SK-N-SH treated with all-trans-retinoic acid at 6 μM for 48 hours (cell line): ENCODE data around the gene MINDY2.

Experiments used
- ATAC-seq: fragments of 200-7000 bp; cut with Tn5 transposase; 3 replicates; pipeline ENCODE4 v1.9.1; 2020; ENCODE audit warnings: mild to moderate bottlenecking, moderate library complexity
- ARNTL ChIP-seq: fragments of 450-650 bp; formaldehyde crosslinking; IDR thresholded peaks from 2 replicates; pipeline ENCODE4 v1.5.0; 2020; ENCODE audit warnings: low read depth, mild to moderate bottlenecking, moderate library complexity, borderline replicate concordance
- BACH2 ChIP-seq: fragments of 250-450 bp; sonication (Bioruptor Pico); IDR thresholded peaks from 2 replicates; pipeline ENCODE4 v1.9.0; 2021; ENCODE audit warnings: mild to moderate bottlenecking, borderline replicate concordance
- GLIS3 ChIP-seq: fragments of 250-450 bp; sonication (Bioruptor Pico); IDR thresholded peaks from 2 replicates; pipeline ENCODE4 v1.5.0; 2020; ENCODE audit warnings: mild to moderate bottlenecking, moderate library complexity
- ISL1 ChIP-seq: fragments of 250-450 bp; sonication (Bioruptor Pico); IDR thresholded peaks from 2 replicates; pipeline ENCODE4 v2.1.2; 2022; ENCODE audit warnings: mild to moderate bottlenecking, moderate library complexity
- PPARA ChIP-seq: fragments of 250-450 bp; sonication (Bioruptor Pico); IDR thresholded peaks from 2 replicates; pipeline ENCODE4 v1.5.0; 2020; ENCODE audit warnings: mild to moderate bottlenecking, borderline replicate concordance
- RARB ChIP-seq: fragments of 250-450 bp; sonication (Bioruptor Pico); IDR thresholded peaks from 2 replicates; pipeline ENCODE4 v1.8.0; 2021; ENCODE audit warnings: mild to moderate bottlenecking, moderate library complexity
- TCF4 ChIP-seq: fragments of 250-450 bp; sonication (Bioruptor Pico); IDR thresholded peaks from 2 replicates; pipeline ENCODE4 v1.8.0; 2021; ENCODE audit warnings: mild to moderate bottlenecking, moderate library complexity, borderline replicate concordance
- TOX ChIP-seq: fragments of 250-450 bp; sonication (Bioruptor Pico); IDR thresholded peaks from 2 replicates; pipeline ENCODE4 v1.8.0; 2021; ENCODE audit warnings: mild to moderate bottlenecking, moderate library complexity, borderline replicate concordance
- ZC3H10 ChIP-seq: fragments of 250-450 bp; sonication (Bioruptor Pico); IDR thresholded peaks from 2 replicates; pipeline ENCODE4 v1.5.1; 2021; ENCODE audit warnings: mild to moderate bottlenecking, moderate library complexity
- ZFP30 ChIP-seq: fragments of 450-650 bp; formaldehyde crosslinking; IDR thresholded peaks from 2 replicates; pipeline ENCODE4 v1.5.0; 2022; ENCODE audit warnings: mild to moderate bottlenecking, moderate library complexity
- ZNF565 ChIP-seq: fragments of 450-650 bp; formaldehyde crosslinking; conservative IDR thresholded peaks from 2 replicates; pipeline ENCODE4 v1.5.0; 2020; ENCODE audit warnings: low read depth, mild to moderate bottlenecking, moderate library complexity
- ZNF70 ChIP-seq: fragments of 450-650 bp; formaldehyde crosslinking; IDR thresholded peaks from 2 replicates; pipeline ENCODE4 v1.5.0; 2020; ENCODE audit warnings: mild to moderate bottlenecking, moderate library complexity
- ZNF8 ChIP-seq: fragments of 450-650 bp; formaldehyde crosslinking; IDR thresholded peaks from 2 replicates; pipeline ENCODE4 v1.5.0; 2020; ENCODE audit warnings: mild to moderate bottlenecking, moderate library complexity
- TF ChIP-seq, protein P1 (sequence below): fragments of 250-450 bp; sonication (Bioruptor Pico); IDR thresholded peaks from 2 replicates; pipeline ENCODE4 v1.8.0; 2021; ENCODE audit warnings: low read depth, mild to moderate bottlenecking, moderate library complexity, borderline replicate concordance
- TF ChIP-seq, protein P2 (sequence below): fragments of 250-450 bp; sonication (Bioruptor Pico); IDR thresholded peaks from 2 replicates; pipeline ENCODE4 v1.8.0; 2020; ENCODE audit warnings: mild to moderate bottlenecking, moderate library complexity, borderline replicate concordance
- TF ChIP-seq, protein P3 (sequence below): fragments of 250-450 bp; sonication (Bioruptor Pico); IDR thresholded peaks from 2 replicates; pipeline ENCODE4 v1.5.1; 2020; ENCODE audit warnings: low read depth, mild to moderate bottlenecking, moderate library complexity
- TF ChIP-seq, protein P4 (sequence below): fragments of 250-450 bp; sonication (Bioruptor Pico); IDR thresholded peaks from 2 replicates; pipeline ENCODE4 v1.5.1; 2021; ENCODE audit warnings: mild to moderate bottlenecking, moderate library complexity
- TF ChIP-seq, protein P5 (sequence below): fragments of 250-450 bp; sonication (Bioruptor Pico); IDR thresholded peaks from 2 replicates; pipeline ENCODE4 v1.5.0; 2020; ENCODE audit warnings: mild to moderate bottlenecking, moderate library complexity

The MINDY2 gene

DNA sequence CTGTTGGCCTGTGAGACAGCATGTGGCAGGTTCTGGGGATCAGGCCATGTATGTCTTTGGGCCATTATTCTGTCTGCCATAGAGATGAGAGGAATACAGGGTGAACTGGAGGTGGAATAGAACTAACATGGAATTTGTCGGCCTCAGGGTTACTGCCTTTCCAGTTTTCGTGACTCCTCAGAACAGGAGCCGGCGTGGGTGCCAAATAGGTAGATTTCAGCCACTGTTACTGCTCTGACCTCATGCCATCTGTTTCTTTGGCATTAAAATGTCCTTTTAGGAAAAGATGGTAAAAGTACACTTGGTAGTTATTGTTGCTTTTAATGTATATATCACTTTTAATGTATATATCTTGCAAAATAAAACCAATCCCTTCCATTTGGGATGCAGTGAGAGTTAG, 96.8 kb downstream of the MINDY2 start:
- no peak for ATAC-seq
- TF ChIP-seq, protein P1, sequence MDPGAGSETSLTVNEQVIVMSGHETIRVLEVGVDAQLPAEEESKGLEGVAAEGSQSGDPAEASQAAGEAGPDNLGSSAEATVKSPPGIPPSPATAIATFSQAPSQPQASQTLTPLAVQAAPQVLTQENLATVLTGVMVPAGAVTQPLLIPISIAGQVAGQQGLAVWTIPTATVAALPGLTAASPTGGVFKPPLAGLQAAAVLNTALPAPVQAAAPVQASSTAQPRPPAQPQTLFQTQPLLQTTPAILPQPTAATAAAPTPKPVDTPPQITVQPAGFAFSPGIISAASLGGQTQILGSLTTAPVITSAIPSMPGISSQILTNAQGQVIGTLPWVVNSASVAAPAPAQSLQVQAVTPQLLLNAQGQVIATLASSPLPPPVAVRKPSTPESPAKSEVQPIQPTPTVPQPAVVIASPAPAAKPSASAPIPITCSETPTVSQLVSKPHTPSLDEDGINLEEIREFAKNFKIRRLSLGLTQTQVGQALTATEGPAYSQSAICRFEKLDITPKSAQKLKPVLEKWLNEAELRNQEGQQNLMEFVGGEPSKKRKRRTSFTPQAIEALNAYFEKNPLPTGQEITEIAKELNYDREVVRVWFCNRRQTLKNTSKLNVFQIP (CRISPR knock-in tag) = no peak

DNA sequence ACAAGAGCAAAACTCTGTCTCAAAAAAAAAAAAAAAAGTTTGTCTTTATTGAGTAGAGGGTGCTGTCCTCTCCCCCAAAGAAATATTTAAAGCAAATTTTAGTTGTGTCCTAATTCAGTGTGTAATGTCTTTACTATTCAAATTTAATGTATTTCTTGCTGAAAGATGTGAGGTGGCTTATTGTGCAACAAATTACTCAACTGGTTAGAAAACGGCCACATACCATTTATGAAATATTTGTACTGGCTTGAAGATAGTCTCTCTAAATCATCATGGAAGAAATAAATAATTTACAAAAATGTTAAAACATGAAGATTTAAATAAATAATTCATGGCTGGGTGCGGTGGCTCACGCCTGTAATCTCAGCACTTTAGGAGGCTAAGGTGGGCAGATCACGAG, 99.3 kb downstream of the MINDY2 start:
- ATAC-seq = no peak
- TF ChIP-seq, protein P2, sequence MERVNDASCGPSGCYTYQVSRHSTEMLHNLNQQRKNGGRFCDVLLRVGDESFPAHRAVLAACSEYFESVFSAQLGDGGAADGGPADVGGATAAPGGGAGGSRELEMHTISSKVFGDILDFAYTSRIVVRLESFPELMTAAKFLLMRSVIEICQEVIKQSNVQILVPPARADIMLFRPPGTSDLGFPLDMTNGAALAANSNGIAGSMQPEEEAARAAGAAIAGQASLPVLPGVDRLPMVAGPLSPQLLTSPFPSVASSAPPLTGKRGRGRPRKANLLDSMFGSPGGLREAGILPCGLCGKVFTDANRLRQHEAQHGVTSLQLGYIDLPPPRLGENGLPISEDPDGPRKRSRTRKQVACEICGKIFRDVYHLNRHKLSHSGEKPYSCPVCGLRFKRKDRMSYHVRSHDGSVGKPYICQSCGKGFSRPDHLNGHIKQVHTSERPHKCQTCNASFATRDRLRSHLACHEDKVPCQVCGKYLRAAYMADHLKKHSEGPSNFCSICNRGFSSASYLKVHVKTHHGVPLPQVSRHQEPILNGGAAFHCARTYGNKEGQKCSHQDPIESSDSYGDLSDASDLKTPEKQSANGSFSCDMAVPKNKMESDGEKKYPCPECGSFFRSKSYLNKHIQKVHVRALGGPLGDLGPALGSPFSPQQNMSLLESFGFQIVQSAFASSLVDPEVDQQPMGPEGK (CRISPR knock-in tag) = no peak
- TF ChIP-seq RARB (CRISPR knock-in tag) = no peak
- TF ChIP-seq ZNF70 = no peak
- TF ChIP-seq, protein P3, sequence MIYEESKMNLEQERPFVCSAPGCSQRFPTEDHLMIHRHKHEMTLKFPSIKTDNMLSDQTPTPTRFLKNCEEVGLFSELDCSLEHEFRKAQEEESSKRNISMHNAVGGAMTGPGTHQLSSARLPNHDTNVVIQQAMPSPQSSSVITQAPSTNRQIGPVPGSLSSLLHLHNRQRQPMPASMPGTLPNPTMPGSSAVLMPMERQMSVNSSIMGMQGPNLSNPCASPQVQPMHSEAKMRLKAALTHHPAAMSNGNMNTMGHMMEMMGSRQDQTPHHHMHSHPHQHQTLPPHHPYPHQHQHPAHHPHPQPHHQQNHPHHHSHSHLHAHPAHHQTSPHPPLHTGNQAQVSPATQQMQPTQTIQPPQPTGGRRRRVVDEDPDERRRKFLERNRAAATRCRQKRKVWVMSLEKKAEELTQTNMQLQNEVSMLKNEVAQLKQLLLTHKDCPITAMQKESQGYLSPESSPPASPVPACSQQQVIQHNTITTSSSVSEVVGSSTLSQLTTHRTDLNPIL (CRISPR knock-in tag) = no peak
- TF ChIP-seq TOX (CRISPR knock-in tag) = no peak
- no peak for TF ChIP-seq TCF4 (CRISPR knock-in tag)
- no peak for TF ChIP-seq ZC3H10
- TF ChIP-seq, protein P4, sequence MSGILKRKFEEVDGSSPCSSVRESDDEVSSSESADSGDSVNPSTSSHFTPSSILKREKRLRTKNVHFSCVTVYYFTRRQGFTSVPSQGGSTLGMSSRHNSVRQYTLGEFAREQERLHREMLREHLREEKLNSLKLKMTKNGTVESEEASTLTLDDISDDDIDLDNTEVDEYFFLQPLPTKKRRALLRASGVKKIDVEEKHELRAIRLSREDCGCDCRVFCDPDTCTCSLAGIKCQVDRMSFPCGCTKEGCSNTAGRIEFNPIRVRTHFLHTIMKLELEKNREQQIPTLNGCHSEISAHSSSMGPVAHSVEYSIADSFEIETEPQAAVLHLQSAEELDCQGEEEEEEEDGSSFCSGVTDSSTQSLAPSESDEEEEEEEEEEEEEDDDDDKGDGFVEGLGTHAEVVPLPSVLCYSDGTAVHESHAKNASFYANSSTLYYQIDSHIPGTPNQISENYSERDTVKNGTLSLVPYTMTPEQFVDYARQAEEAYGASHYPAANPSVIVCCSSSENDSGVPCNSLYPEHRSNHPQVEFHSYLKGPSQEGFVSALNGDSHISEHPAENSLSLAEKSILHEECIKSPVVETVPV = no peak
- TF ChIP-seq, protein P1 (CRISPR knock-in tag) = no peak
- no peak for TF ChIP-seq ZNF565 (CRISPR knock-in tag)
- TF ChIP-seq ISL1 (CRISPR knock-in tag) = no peak
- no peak for TF ChIP-seq ARNTL (CRISPR knock-in tag)
- TF ChIP-seq ZFP30 (CRISPR knock-in tag) = no peak
- no peak for TF ChIP-seq GLIS3 (CRISPR knock-in tag)

DNA sequence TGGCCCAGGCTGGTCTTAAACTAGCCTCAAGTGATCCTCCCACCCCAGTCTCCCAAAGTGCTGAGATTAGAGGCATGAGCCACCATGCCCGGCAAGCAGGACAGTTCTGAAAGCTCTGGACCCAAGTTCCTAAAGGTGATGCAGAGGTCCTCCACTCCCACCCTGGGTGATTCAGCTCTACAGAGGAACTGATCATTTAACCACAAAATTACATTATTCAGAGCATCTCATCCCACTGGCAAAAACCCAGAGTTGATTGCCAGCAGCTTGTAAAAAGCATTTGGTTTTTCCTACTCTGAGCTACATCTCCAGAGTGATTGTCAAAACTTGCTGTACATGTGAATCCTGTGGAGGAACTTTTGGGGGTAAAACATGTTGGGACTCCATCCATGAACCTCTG, 102.2 kb downstream of the MINDY2 start:
- ATAC-seq = peak; percentile 64
- TF ChIP-seq TOX (CRISPR knock-in tag) (no peak), ARNTL (CRISPR knock-in tag) (no peak), PPARA (no peak), RARB (CRISPR knock-in tag) (no peak), ZNF70 (no peak), ZNF565 (CRISPR knock-in tag) (no peak), ZNF8 (CRISPR knock-in tag) (no peak), TCF4 (CRISPR knock-in tag) (no peak), BACH2 (CRISPR knock-in tag) (no peak), GLIS3 (CRISPR knock-in tag) (no peak)
- TF ChIP-seq, protein P4 = no peak
- TF ChIP-seq, protein P5, sequence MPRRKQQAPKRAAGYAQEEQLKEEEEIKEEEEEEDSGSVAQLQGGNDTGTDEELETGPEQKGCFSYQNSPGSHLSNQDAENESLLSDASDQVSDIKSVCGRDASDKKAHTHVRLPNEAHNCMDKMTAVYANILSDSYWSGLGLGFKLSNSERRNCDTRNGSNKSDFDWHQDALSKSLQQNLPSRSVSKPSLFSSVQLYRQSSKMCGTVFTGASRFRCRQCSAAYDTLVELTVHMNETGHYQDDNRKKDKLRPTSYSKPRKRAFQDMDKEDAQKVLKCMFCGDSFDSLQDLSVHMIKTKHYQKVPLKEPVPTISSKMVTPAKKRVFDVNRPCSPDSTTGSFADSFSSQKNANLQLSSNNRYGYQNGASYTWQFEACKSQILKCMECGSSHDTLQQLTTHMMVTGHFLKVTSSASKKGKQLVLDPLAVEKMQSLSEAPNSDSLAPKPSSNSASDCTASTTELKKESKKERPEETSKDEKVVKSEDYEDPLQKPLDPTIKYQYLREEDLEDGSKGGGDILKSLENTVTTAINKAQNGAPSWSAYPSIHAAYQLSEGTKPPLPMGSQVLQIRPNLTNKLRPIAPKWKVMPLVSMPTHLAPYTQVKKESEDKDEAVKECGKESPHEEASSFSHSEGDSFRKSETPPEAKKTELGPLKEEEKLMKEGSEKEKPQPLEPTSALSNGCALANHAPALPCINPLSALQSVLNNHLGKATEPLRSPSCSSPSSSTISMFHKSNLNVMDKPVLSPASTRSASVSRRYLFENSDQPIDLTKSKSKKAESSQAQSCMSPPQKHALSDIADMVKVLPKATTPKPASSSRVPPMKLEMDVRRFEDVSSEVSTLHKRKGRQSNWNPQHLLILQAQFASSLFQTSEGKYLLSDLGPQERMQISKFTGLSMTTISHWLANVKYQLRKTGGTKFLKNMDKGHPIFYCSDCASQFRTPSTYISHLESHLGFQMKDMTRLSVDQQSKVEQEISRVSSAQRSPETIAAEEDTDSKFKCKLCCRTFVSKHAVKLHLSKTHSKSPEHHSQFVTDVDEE (CRISPR knock-in tag) = no peak
